NCI-H526 treated with DMSO at 0.1 percent for 48 hours (cell line): ENCODE measurements around the gene GCM1.
A peak's percentile ranks its signal among the peaks of the same experiment; 100 is the strongest.

Experiments used
- DNase-seq: peaks from one replicate; lab custom pipeline; 2025; lab: John Stamatoyannopoulos, UW

The GCM1 gene

GRCh38 chr6:53107091-53107490, 41.5 kb downstream of the GCM1 start:
- no peak for DNase-seq

- DNase-seq: no peak
Observed at GRCh38 chr6:53104916-53105315, 43.7 kb downstream of the GCM1 start.

- peak; percentile 18 for DNase-seq
Observed at GRCh38 chr6:53103993-53104675, 44.5 kb downstream of the GCM1 start.

GRCh38 chr6:53101006-53101405, 47.6 kb downstream of the GCM1 start:
- DNase-seq: no peak

GRCh38 chr6:53100561-53100960, 48.1 kb downstream of the GCM1 start:
- DNase-seq: no peak

GRCh38 chr6:53095716-53096115, 52.9 kb downstream of the GCM1 start:
- no peak for DNase-seq

GRCh38 chr6:53095270-53095669, 53.4 kb downstream of the GCM1 start:
- no peak for DNase-seq

GRCh38 chr6:53090576-53090975, 58.1 kb downstream of the GCM1 start:
- DNase-seq: no peak

- DNase-seq: no peak
Observed at GRCh38 chr6:53089948-53090347, 58.7 kb downstream of the GCM1 start.

GRCh38 chr6:53086302-53086701, 62.3 kb downstream of the GCM1 start:
- DNase-seq: no peak

- DNase-seq: no peak
Observed at GRCh38 chr6:53080813-53081212, 67.8 kb downstream of the GCM1 start.
